GM03348 (cell line): ENCODE results near the gene VBP1.
"Not testable (repeated sequence)": the region's sequence is repeated elsewhere in the genome, so short reads cannot be mapped to it uniquely, and the experiment has no call there.

Experiments used
- DNase-seq: peaks from one replicate; pipeline ENCODE4 v3.0.0; 2012; ENCODE audit warnings: low spot score

VBP1 gene

DNA sequence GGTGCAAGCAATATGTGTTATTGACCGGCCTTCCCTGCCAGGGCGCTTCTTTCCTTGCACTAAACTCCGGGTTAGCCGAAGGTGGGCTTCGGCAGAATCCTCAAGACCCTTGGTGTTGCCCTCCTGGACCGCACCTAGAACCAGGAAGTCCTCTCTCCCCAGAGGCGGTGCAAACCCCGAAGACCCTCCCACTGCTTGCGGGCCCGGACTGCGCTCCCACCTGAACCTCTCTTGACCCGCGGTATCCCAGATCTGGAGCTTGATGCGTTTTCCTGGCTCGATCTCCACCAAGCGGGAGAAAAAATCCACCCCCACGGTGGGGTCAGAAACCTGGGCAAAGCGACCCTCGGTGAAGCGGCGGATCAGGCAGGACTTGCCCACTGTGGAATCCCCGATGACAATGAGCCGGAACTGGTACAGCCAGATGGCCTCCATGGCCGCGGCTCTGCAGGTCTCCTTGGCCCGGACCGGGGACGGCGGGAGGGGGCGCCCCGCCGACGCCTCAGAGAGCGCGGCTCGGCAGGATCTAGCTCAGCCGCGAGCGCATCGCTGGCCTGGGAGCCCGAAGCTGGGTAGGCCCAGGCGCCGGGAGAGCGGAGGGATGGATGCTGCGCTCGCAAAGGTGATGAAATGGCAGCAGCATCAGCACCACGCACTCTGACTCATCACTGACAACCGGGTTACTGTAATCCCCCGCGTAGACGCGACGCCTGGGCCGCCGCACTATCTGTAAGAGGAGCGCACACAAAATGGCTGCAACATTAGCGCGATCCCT is 47.8 kb downstream of the VBP1 start, which contains the start of gene RAB39B:
TSS of gene RAB39B (minus strand) at position 638 of the 775 bp plus-strand sequence. CDS start at position 435, 203 bp downstream.
- DNase-seq = peak; percentile 56

DNA sequence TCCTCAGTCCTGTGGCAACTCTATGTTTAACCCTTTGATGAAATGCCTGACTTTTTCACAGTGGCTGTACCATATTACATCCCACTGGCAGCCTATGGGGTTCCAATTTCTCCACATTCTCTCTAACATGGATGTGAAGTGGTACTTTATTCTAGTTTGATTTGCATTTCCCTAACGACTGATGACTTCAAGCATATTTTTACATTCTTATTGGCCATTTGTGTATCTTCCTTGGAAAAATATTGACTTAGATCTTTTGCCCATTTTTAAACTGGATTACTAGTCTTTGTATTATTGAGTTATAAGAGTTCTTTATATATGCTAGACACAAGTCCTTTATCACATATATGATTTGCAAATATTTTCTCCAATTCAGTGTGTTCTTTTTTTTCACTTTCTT is 50.2 kb downstream of the VBP1 start:
- DNase-seq = no peak

GRCh38 chrX:155267995-155268394 is 51.7 kb downstream of the VBP1 start:
- DNase-seq = not testable (repeated sequence)

GRCh38 chrX:155270969-155271368 is 54.7 kb downstream of the VBP1 start:
- no peak for DNase-seq

GRCh38 chrX:155279873-155280272 is 63.6 kb downstream of the VBP1 start:
- DNase-seq = no peak
